ENCODE results near the gene STX18.
"Not testable (repeated sequence)": the region's sequence is repeated elsewhere in the genome, so short reads cannot be mapped to it uniquely, and the experiment has no call there.

DNA sequence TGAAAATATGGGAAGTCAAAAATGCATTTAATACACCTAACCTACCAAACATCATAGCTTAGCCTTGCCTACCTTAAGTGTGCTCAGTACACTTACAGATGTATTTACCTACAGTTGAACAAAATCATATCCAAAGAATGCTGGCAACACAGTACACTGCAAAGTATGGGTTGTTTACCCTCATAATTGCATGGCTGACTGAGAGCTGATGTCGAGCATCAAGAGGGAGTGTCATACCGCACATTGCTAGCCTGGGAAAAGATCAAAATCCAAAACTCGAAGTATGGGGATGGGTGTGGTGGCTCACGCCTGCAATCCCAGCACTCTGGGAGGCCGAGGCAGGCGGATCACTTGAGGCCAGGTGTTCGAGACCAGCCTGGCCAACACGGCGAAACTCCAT lies 36.6 kb downstream of the STX18 start:
- TF ChIP-seq, protein P1, sequence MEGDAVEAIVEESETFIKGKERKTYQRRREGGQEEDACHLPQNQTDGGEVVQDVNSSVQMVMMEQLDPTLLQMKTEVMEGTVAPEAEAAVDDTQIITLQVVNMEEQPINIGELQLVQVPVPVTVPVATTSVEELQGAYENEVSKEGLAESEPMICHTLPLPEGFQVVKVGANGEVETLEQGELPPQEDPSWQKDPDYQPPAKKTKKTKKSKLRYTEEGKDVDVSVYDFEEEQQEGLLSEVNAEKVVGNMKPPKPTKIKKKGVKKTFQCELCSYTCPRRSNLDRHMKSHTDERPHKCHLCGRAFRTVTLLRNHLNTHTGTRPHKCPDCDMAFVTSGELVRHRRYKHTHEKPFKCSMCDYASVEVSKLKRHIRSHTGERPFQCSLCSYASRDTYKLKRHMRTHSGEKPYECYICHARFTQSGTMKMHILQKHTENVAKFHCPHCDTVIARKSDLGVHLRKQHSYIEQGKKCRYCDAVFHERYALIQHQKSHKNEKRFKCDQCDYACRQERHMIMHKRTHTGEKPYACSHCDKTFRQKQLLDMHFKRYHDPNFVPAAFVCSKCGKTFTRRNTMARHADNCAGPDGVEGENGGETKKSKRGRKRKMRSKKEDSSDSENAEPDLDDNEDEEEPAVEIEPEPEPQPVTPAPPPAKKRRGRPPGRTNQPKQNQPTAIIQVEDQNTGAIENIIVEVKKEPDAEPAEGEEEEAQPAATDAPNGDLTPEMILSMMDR (IDR thresholded peaks at IDR 0.05) = not testable (repeated sequence)
- not testable (repeated sequence) for TF ChIP-seq POLR2A (IDR thresholded peaks at IDR 0.05)

Data from right lobe of liver (tissue), 4 donors.